Natural killer cell (primary cell): ENCODE data around the gene BSN. TPM values are rescaled to one million over a fixed set of nuclear protein-coding genes. Genes with fewer than 3 reads are reported as not detected.

Source experiments
- ATAC-seq, 3 donors: fragments of 150-1000 bp in 2 of 3; fragments of 200-7000 bp in 1 of 3; cut with Tn5 transposase; 1 replicate in 1 of 3; 2 replicates in 2 of 3; pipeline ENCODE4 v1.10.0; 2021; ENCODE audit warnings: mild to moderate bottlenecking in 2 of 3, moderate library complexity in 2 of 3
- DNase-seq, 2 donors: peaks; one replicate each; pipeline versions ENCODE4 v3.0.0 to v3.0.0-alpha.2; 2013 to 2021; ENCODE audit warnings: mixed read lengths in 1 of 2
- H3K27ac ChIP-seq: one replicate; pipeline ENCODE4 v1.5.1; 2013; ENCODE audit warnings: mild to moderate bottlenecking, low read length
- H3K27me3 ChIP-seq: one replicate; pipeline ENCODE4 v1.6.1; 2013; ENCODE audit warnings: low read length; ENCODE audit not compliant: control insufficient read depth, insufficient read depth
- H3K36me3 ChIP-seq: one replicate; pipeline ENCODE4 v1.6.1; 2013; ENCODE audit warnings: low read length; ENCODE audit not compliant: control insufficient read depth, insufficient read depth
- H3K4me1 ChIP-seq: one replicate; pipeline ENCODE4 v1.6.1; 2013; ENCODE audit warnings: low read length; ENCODE audit not compliant: control insufficient read depth, insufficient read depth
- H3K4me3 ChIP-seq: one replicate; pipeline ENCODE4 v1.5.1; 2013; ENCODE audit warnings: low read length
- H3K9me3 ChIP-seq: one replicate; pipeline ENCODE4 v1.6.1; 2013; ENCODE audit warnings: low read length; ENCODE audit not compliant: control insufficient read depth, insufficient read depth
- H3K27ac Mint-ChIP-seq, 2 donors: one replicate each; pipeline ENCODE4 v1.8.0; 2022; ENCODE audit warnings: mild to moderate bottlenecking in 2 of 2, mixed read lengths in 2 of 2, moderate library complexity in 1 of 2
- H3K27me3 Mint-ChIP-seq, 2 donors: one replicate each; pipeline ENCODE4 v1.8.0; 2022; ENCODE audit warnings: low read depth in 2 of 2, mixed read lengths in 2 of 2
- H3K36me3 Mint-ChIP-seq: one replicate; pipeline ENCODE4 v1.8.0; 2022; ENCODE audit warnings: mixed read lengths
- H3K4me1 Mint-ChIP-seq, 2 donors: one replicate each; pipeline ENCODE4 v1.8.0; 2022; ENCODE audit warnings: mixed read lengths in 2 of 2
- H3K4me3 Mint-ChIP-seq: one replicate; pipeline ENCODE4 v1.8.0; 2022; ENCODE audit warnings: mild to moderate bottlenecking, moderate library complexity, mixed read lengths
- H3K9me3 Mint-ChIP-seq, 2 donors: one replicate each; pipeline ENCODE4 v1.8.0; 2022; ENCODE audit warnings: mixed read lengths in 2 of 2
- WGBS: methylation state at CpG from one replicate; pipeline ENCODE4 v1.1.7; 2013; ENCODE audit warnings: missing lambda C conversion rate; ENCODE audit not compliant: insufficient coverage; 5-methylcytosine and 5-hydroxymethylcytosine counted together
- intact Hi-C: fragments of 100-400 bp; cut with micrococcal nuclease; formaldehyde crosslinking; loops from one replicate; pipeline ENCODE4 v1.14.2; 2022
- total RNA-seq, 4 donors: library from RNA; stranded (reverse); fragments of 120-200 nt in 1 of 4; gene quantifications; one replicate each; pipeline versions ENCODE4 v1.2.3 to v1.2.4, GENCODE V29; 2013 to 2022
- TF ChIP-seq, protein P1 (sequence below): fragments of 200-600 bp; IDR thresholded peaks from one replicate; pipeline ENCODE4 v1.8.0; 2022; ENCODE audit warnings: antibody characterized with exemption

Gene BSN
- total RNA-seq, 3 donors from 2014 or later (not counting 1 experiment from before 2014, with no cell fraction given), result 0.33 to 0.41 (median 0.35) TPM

DNA sequence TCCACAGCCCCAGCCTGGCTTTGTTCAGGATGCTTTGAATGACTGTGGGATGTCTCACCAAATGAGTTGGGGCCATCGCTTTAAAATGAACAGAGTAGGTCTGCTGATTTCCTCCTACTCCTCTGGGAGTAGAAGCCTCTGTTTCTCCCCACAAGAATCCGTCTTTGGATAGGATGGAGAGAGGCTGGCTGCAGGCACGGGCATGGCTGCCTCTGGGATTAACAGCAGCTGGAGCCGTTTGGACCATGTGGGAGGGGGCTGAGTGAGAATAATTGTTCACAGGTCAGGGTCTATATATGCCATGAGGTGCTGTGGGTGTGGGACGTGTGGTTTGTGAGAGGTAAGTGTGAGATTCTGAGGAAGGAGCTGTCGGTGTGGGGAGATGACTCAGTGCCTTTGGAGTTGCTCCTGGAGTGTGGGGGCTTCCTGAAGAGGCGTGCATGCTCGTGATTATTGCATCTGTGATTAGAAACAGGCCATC is 71.9 kb downstream of the BSN start:
- no peak overlapping the region for H3K27ac Mint-ChIP-seq
- Histone ChIP-seq H3K4me1 (no peaks in the 10 kb centered on the region), H3K27me3 (no peaks in the 10 kb centered on the region), H3K4me3 (no peak overlapping the region), H3K9me3 (no peaks in the 10 kb centered on the region), H3K36me3 (no peaks in the 10 kb centered on the region), H3K27ac (no peak overlapping the region)
- no peaks in the 10 kb centered on the region for H3K36me3 Mint-ChIP-seq
- TF ChIP-seq, protein P1, sequence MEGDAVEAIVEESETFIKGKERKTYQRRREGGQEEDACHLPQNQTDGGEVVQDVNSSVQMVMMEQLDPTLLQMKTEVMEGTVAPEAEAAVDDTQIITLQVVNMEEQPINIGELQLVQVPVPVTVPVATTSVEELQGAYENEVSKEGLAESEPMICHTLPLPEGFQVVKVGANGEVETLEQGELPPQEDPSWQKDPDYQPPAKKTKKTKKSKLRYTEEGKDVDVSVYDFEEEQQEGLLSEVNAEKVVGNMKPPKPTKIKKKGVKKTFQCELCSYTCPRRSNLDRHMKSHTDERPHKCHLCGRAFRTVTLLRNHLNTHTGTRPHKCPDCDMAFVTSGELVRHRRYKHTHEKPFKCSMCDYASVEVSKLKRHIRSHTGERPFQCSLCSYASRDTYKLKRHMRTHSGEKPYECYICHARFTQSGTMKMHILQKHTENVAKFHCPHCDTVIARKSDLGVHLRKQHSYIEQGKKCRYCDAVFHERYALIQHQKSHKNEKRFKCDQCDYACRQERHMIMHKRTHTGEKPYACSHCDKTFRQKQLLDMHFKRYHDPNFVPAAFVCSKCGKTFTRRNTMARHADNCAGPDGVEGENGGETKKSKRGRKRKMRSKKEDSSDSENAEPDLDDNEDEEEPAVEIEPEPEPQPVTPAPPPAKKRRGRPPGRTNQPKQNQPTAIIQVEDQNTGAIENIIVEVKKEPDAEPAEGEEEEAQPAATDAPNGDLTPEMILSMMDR, result no peak
- H3K27me3 Mint-ChIP-seq, result peaks cover 9 to 16% of the 10 kb centered on the region in 2 donors
- ATAC-seq, result no peak
- no peak for DNase-seq
- 38% methylated on average over 8 of the region's 8 CpGs for WGBS
- intact Hi-C loops, result no loop called here
- peaks cover 5 to 7% of the 10 kb centered on the region in 2 donors for H3K4me1 Mint-ChIP-seq
- no peak overlapping the region for H3K4me3 Mint-ChIP-seq
- H3K9me3 Mint-ChIP-seq, result no peaks in the 10 kb centered on the region

DNA sequence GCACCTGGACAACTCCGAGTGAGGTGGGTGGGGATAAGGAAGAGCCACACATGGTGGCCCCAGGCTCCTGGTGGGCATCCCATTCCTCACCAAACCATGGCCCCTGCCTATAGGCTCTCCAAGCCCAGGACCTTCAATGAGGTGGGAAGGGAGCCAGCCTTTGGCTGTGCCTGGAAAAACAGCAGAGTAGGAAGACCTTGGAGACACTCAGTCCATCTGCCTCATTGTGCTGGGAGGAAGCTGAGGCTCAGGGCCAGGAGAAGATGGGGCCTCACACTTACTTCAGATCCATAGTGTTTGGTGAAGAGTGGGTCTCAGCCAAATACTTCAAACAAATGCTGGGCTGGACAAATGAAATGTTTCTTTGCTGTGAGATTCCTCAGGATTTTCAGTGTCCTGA is 72.5 kb downstream of the BSN start:
- intact Hi-C loops, result no loop called here

DNA sequence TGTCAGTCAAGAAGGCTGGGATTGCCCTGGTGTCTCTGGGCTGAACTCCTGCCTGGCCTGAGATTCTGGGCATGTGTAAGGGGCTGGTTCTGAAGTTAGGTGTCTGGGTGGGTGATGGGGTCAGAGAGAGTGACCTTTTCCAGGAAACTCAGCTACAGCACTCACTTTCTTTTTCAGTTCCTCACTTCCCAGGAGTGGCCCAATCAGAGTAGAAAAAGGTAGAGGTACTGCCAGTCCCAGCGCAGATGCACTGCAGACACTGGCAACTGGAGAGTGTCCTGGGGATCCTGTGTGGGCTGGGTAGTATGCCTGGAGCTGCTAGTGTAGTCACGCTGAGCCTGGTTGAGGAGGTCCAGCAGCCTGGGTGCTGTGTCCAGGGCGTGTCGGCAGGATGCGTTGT is 73.4 kb downstream of the BSN start:
- peaks cover 17 to 25% of the 10 kb centered on the region in 2 donors for H3K27me3 Mint-ChIP-seq
- TF ChIP-seq, protein P1, result no peak

More for the DNA sequence above, 72.5 kb downstream of the BSN start:
- TF ChIP-seq, protein P1, result no peak
- DNase-seq (no peak), ATAC-seq (no peak)
- Histone ChIP-seq H3K36me3 (no peaks in the 10 kb centered on the region), H3K4me3 (no peak overlapping the region), H3K27me3 (no peaks in the 10 kb centered on the region), H3K27ac (no peak overlapping the region), H3K9me3 (no peaks in the 10 kb centered on the region), H3K4me1 (no peaks in the 10 kb centered on the region)
- no CpG with 5 or more reads among the region's 1 CpG for WGBS
- no peak overlapping the region for H3K4me3 Mint-ChIP-seq
- H3K27me3 Mint-ChIP-seq, result peaks cover 14 to 17% of the 10 kb centered on the region in 2 donors
- H3K4me1 Mint-ChIP-seq, result peaks cover 5 to 7% of the 10 kb centered on the region in 2 donors
- H3K9me3 Mint-ChIP-seq, result no peaks in the 10 kb centered on the region
- H3K27ac Mint-ChIP-seq, result no peak overlapping the region
- peaks cover 3% of the 10 kb centered on the region for H3K36me3 Mint-ChIP-seq

DNA sequence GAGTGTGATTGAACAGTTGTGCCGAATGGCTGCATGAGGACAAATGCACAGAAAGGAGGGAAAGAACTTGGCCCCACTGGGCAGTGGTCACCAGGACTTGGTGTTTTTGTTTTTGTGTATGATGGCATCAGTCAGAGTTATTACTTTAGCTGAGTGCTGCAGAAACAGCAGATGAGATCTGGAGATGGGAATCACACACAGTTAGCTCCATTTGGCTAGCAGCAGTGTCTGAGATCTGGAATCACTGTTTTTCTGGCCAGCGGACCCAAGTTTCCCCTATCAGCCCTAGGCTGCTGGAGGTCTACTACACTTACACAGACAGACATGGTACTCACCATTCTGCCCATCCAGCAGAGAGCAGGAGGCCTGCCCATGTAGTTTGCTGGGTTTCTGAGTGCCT is 74.0 kb downstream of the BSN start:
- intact Hi-C loops, result no loop called here
- Histone ChIP-seq H3K27me3 (no peaks in the 10 kb centered on the region), H3K27ac (no peak overlapping the region), H3K4me1 (no peaks in the 10 kb centered on the region), H3K9me3 (no peaks in the 10 kb centered on the region), H3K4me3 (no peak overlapping the region), H3K36me3 (no peaks in the 10 kb centered on the region)
- TF ChIP-seq, protein P1, result no peak
- ATAC-seq, result no peak
- Mint-ChIP-seq H3K9me3 (no peaks in the 10 kb centered on the region), H3K36me3 (peaks cover 5% of the 10 kb centered on the region), H3K4me3 (no peak overlapping the region), H3K27ac (no peak overlapping the region), H3K4me1 (peaks cover 5 to 7% of the 10 kb centered on the region in 2 donors), H3K27me3 (peaks cover 17 to 25% of the 10 kb centered on the region in 2 donors)
- WGBS, result 88% methylated on average over 2 of the region's 2 CpGs
- DNase-seq, result no peak

More for the DNA sequence above, 73.4 kb downstream of the BSN start:
- H3K9me3 Mint-ChIP-seq, result no peaks in the 10 kb centered on the region
- ATAC-seq (no peak), DNase-seq (no peak)
- Histone ChIP-seq H3K27me3 (no peaks in the 10 kb centered on the region), H3K9me3 (no peaks in the 10 kb centered on the region), H3K4me3 (no peak overlapping the region), H3K4me1 (no peaks in the 10 kb centered on the region), H3K27ac (no peak overlapping the region), H3K36me3 (no peaks in the 10 kb centered on the region)
- H3K4me3 Mint-ChIP-seq, result no peak overlapping the region
- intact Hi-C loops, result no loop called here
- WGBS, result 89% methylated on average over 5 of the region's 5 CpGs
- H3K27ac Mint-ChIP-seq, result no peak overlapping the region
- peaks cover 5 to 7% of the 10 kb centered on the region in 2 donors for H3K4me1 Mint-ChIP-seq
- H3K36me3 Mint-ChIP-seq, result peaks cover 5% of the 10 kb centered on the region
